Measurements from ENCODE around the gene TTF2. TPM values are rescaled to one million over a fixed set of nuclear protein-coding genes. Genes with fewer than 3 reads are reported as not detected.

TTF2 gene
- total and polyA plus RNA-seq, 7 experiments from 2014 or later: 9.1 to 74.4 (median 32.6) TPM

DNA sequence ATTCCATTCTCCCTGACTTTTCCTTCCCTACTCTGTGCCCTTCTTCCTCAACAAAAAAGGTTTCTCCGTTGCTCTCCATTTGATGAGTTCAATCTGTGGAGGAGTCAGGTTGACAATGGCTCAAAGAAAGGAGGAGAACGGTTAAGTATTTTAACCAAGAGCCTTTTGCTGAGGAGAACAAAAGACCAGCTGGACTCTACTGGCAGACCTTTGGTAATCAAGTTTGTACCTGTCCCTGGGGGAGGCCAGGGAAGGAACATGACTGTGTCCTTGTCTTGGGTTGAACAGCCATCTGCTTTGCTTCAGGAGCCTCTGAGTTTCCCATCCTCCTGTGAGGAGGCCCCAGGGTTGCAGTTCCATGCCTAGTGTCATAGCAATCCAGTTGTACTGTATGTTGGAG is 29.9 kb downstream of the TTF2 start:
- POLR2A ChIA-PET: no interaction called here

DNA sequence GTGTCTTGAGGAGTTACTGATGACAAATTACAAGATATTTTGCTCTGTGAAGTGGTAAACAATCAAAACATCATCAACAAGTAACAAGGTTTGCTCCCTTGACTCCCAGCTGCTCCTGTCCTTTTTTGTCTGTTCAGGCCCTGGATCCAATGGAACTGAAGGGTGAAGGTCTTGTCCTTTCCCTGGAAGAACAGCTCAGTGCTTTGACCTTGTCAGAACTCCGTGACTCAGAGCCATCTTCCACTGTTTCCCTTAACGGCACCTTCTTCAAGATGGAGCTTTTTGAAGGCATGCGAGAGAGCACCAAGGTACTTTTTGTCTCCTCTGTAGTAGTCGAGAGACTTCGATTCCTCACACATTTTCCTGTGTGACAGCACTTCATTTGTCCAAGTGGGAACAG is 32.5 kb downstream of the TTF2 start:
- intact Hi-C loops (cut with micrococcal nuclease): loop anchor here in 1 of 2 donors (10.0 kb wide), 1 partner anchor 62 kb away; no protein-coding TSS in a partner anchor
- Mint-ChIP-seq H3K9me3 (no peaks in the 10 kb centered on the region), H3K4me3 (no peak overlapping the region), H3K27me3 (no peaks in the 10 kb centered on the region), H3K36me3 (peaks cover 29 to 68% (median 49%) of the 10 kb centered on the region in 5 donors), H3K4me1 (peaks cover 0 to 19% (median 2%) of the 10 kb centered on the region in 7 donors), H3K27ac (no peak overlapping the region)
- H3K4me3 ChIP-seq (ENCODE audit: low read length): no peak overlapping the region
- DNase-seq: no peak
- ChIA-PET CTCF (interaction anchor here (1.0 kb wide), 1 partner anchor 36 kb away, joined by 4 read pairs; no protein-coding TSS in a partner anchor), POLR2A (interaction anchor here (1.0 kb wide), 1 partner anchor 111 kb away, joined by 3 read pairs; no protein-coding TSS in a partner anchor)
- H3K36me3 ChIP-seq (ENCODE audit: control insufficient read depth in 2 of 3, insufficient read depth in 3 of 3, low read length in 3 of 3): peaks cover 3 to 57% (median 4%) of the 10 kb centered on the region in 3 experiments
- H3K27me3 ChIP-seq (ENCODE audit: control insufficient read depth in 2 of 2, insufficient read depth in 2 of 2, low read length in 2 of 2): no peaks in the 10 kb centered on the region
- H3K27ac ChIP-seq (ENCODE audit: low read depth, low read length): no peak overlapping the region
- H3K9me3 ChIP-seq (ENCODE audit: control insufficient read depth in 2 of 3, low read length in 3 of 3): no peaks in the 10 kb centered on the region
- ATAC-seq: no peak
- no peaks in the 10 kb centered on the region for H3K4me1 ChIP-seq (ENCODE audit: control insufficient read depth in 2 of 2, insufficient read depth in 2 of 2, low read length in 2 of 2)

More for the DNA sequence above, 29.9 kb downstream of the TTF2 start:
- no peak overlapping the region for H3K27ac ChIP-seq (ENCODE audit: low read depth, low read length)
- no peak overlapping the region for H3K4me3 Mint-ChIP-seq
- no peaks in the 10 kb centered on the region for H3K9me3 Mint-ChIP-seq
- ATAC-seq (no peak), DNase-seq (no peak)
- no peaks in the 10 kb centered on the region for H3K27me3 Mint-ChIP-seq
- intact Hi-C loops (cut with micrococcal nuclease): loop anchor here in 1 of 2 donors (10.0 kb wide), 1 partner anchor 65 kb away; no protein-coding TSS in a partner anchor
- H3K4me3 ChIP-seq (ENCODE audit: low read length): no peak overlapping the region
- no peaks in the 10 kb centered on the region for H3K4me1 ChIP-seq (ENCODE audit: control insufficient read depth in 2 of 2, insufficient read depth in 2 of 2, low read length in 2 of 2)
- peaks cover 3 to 53% (median 4%) of the 10 kb centered on the region in 3 experiments for H3K36me3 ChIP-seq (ENCODE audit: control insufficient read depth in 2 of 3, insufficient read depth in 3 of 3, low read length in 3 of 3)
- no peak overlapping the region for H3K27ac Mint-ChIP-seq
- H3K27me3 ChIP-seq (ENCODE audit: control insufficient read depth in 2 of 2, insufficient read depth in 2 of 2, low read length in 2 of 2): no peaks in the 10 kb centered on the region
- H3K4me1 Mint-ChIP-seq: peaks cover 0 to 19% (median 2%) of the 10 kb centered on the region in 7 donors
- H3K9me3 ChIP-seq (ENCODE audit: control insufficient read depth in 2 of 3, low read length in 3 of 3): no peaks in the 10 kb centered on the region
- peaks cover 19 to 60% (median 46%) of the 10 kb centered on the region in 5 donors for H3K36me3 Mint-ChIP-seq
- CTCF ChIA-PET: interaction anchor here (0.6 kb wide), 1 partner anchor 37 kb away, joined by 3 read pairs; no protein-coding TSS in a partner anchor

DNA sequence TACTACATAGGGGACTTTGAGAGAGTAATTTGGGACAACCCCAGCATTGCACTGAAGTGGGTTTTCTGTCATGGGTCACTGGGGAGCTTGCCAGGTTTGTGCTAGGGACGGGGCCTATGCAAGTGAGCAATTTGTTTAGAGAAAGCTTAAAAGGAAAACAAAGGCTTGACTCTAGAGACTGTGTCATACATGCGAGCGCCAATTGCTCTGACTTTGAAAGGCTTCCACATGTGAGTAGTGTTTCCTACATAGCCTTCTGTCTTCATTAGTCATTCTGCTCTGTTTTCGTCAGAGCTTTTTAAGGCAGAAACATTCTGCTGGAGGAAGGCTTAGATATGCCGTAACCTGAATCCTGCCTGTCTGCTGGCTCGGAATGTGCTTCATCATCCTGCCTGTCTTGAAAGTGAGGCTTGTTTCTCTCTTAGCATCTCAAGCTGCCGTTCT is 33.0 kb downstream of the TTF2 start:
- Mint-ChIP-seq H3K4me3 (no peak overlapping the region), H3K4me1 (peaks cover 0 to 19% (median 2%) of the 10 kb centered on the region in 7 donors), H3K9me3 (no peaks in the 10 kb centered on the region), H3K27ac (no peak overlapping the region), H3K36me3 (peaks cover 29 to 69% (median 47%) of the 10 kb centered on the region in 5 donors), H3K27me3 (no peaks in the 10 kb centered on the region)
- POLR2A ChIA-PET: interaction anchor here (0.6 to 1.0 kb wide), 2 partner anchors 112 to 141 kb away, joined by 3 read pairs; no protein-coding TSS in a partner anchor
- DNase-seq (no peak), ATAC-seq (no peak)
- Histone ChIP-seq H3K4me1 (ENCODE audit: control insufficient read depth in 2 of 2, insufficient read depth in 2 of 2, low read length in 2 of 2) (no peaks in the 10 kb centered on the region), H3K27ac (ENCODE audit: low read depth, low read length) (no peak overlapping the region), H3K27me3 (ENCODE audit: control insufficient read depth in 2 of 2, insufficient read depth in 2 of 2, low read length in 2 of 2) (no peaks in the 10 kb centered on the region), H3K9me3 (ENCODE audit: control insufficient read depth in 2 of 3, low read length in 3 of 3) (no peaks in the 10 kb centered on the region), H3K36me3 (ENCODE audit: control insufficient read depth in 2 of 3, insufficient read depth in 3 of 3, low read length in 3 of 3) (peaks cover 3 to 62% (median 4%) of the 10 kb centered on the region in 3 experiments), H3K4me3 (ENCODE audit: low read length) (no peak overlapping the region)
- CTCF ChIA-PET: interaction anchor here (0.8 kb wide), 1 partner anchor 461 kb away, joined by 3 read pairs; no protein-coding TSS in a partner anchor
- intact Hi-C loops (cut with micrococcal nuclease): loop anchor here in 1 of 2 donors (10.0 kb wide), 1 partner anchor 62 kb away; no protein-coding TSS in a partner anchor

DNA sequence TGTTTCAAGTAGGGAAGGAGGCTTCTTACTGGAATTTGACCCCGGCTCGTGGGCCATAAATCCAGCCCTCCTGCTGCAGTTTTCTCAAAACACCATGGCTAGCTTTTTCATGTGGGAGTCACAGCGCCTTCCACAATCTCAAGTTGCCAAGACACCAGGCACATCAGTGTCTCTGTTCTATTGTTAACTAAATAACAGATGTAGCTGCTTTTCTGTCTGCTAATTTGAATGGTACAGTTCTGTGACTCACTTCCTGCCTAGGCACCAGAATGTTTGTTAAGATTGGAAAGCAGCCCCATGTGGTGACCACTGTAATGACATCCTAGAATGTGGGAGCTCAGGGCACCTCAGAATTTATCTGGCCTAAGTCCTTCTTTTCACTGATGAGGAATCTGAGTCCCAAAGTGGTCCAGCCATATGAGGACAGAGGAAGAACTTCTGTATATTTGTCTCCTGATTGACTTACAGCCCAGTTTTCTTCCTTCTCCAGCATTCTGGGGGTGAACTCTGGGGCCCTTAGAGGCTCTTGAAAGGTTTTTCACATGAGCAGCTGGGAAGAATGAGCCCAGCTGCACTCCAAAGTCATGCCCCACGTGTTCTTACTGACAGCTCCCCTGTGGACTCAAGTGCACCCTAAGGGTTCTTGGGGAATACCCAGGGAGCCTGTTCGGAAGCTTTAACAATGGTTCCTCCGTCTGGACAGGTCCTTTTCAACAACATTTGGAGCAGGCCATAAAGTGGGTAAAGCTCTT is 33.9 kb downstream of the TTF2 start:
- CTCF ChIA-PET: interaction anchor here (0.7 to 1.3 kb wide), 3 partner anchors 34 to 462 kb away, joined by 3 read pairs; no protein-coding TSS in a partner anchor
- H3K36me3 ChIP-seq (ENCODE audit: control insufficient read depth in 2 of 3, insufficient read depth in 3 of 3, low read length in 3 of 3): peaks cover 3 to 63% (median 4%) of the 10 kb centered on the region in 3 experiments
- POLR2A ChIA-PET: no interaction called here
- no peak overlapping the region for H3K4me3 Mint-ChIP-seq
- H3K4me1 ChIP-seq (ENCODE audit: control insufficient read depth in 2 of 2, insufficient read depth in 2 of 2, low read length in 2 of 2): no peaks in the 10 kb centered on the region
- H3K27me3 ChIP-seq (ENCODE audit: control insufficient read depth in 2 of 2, insufficient read depth in 2 of 2, low read length in 2 of 2): no peaks in the 10 kb centered on the region
- DNase-seq: peak in 7 of 9 donors; percentile 2 to 31 (median 14)
- peak overlapping the region in 3 of 9 donors; percentile 7 to 57 (median 12) for H3K27ac Mint-ChIP-seq
- no peaks in the 10 kb centered on the region for H3K9me3 Mint-ChIP-seq
- no peak overlapping the region for H3K4me3 ChIP-seq (ENCODE audit: low read length)
- H3K27me3 Mint-ChIP-seq: no peaks in the 10 kb centered on the region
- H3K27ac ChIP-seq (ENCODE audit: low read depth, low read length): no peak overlapping the region
- intact Hi-C loops (cut with micrococcal nuclease): loop anchor here (1.0 to 10.0 kb wide), 3 partner anchors 24 to 61 kb away; partner anchors contain the start of gene TTF2 (in 1 of the 2)
- H3K4me1 Mint-ChIP-seq: peaks cover 0 to 19% (median 2%) of the 10 kb centered on the region in 7 donors
- peak; percentile 79 for ATAC-seq
- H3K36me3 Mint-ChIP-seq: peaks cover 32 to 71% (median 48%) of the 10 kb centered on the region in 5 donors
- no peaks in the 10 kb centered on the region for H3K9me3 ChIP-seq (ENCODE audit: control insufficient read depth in 2 of 3, low read length in 3 of 3)

DNA sequence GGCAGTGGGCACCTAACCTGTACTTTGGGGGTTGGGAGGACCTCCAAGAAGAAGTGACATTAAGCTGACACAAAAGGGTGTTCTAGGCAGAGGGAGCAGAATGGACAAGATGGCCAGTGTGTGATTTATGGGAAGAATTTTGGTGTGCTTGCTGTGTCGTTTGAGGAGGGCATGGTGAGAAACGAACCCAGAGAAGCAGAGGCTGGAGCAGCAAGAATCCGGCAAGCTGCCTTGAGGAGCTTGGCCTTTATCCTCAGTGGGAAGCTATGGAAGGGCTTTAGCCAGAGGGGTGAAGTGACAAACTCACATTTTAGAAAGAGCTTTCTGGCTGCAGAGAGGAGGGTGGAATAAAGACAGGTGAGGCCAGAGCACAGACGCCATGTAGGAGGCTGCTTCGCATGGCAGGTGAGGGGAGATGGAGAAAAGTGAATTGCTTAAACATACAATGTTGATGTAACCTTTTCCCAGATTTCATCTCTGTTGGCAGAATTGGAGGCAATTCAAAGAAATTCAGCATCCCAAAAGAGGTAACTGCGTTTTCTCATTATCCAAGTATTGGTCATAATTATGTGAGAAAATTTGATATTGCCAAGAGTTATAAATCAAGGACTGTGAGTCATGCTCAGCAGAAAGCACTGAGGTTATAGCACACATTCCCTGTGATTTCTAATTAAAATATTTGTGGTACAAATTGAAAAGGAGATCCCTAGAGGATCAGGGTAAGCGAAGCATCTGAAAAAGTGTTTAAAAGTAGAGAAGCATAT is 34.9 kb downstream of the TTF2 start:
- intact Hi-C loops (cut with micrococcal nuclease): loop anchor here (1.0 to 10.0 kb wide), 3 partner anchors 25 to 60 kb away; partner anchors contain the start of gene TTF2 (in 1 of the 2)
- H3K9me3 Mint-ChIP-seq: no peaks in the 10 kb centered on the region
- ChIA-PET CTCF (interaction anchor here (1.3 kb wide), 1 partner anchor 33 kb away, joined by 3 read pairs; no protein-coding TSS in a partner anchor), POLR2A (no interaction called here)
- Histone ChIP-seq H3K27me3 (ENCODE audit: control insufficient read depth in 2 of 2, insufficient read depth in 2 of 2, low read length in 2 of 2) (no peaks in the 10 kb centered on the region), H3K27ac (ENCODE audit: low read depth, low read length) (no peak overlapping the region), H3K9me3 (ENCODE audit: control insufficient read depth in 2 of 3, low read length in 3 of 3) (no peaks in the 10 kb centered on the region), H3K4me3 (ENCODE audit: low read length) (no peak overlapping the region), H3K36me3 (ENCODE audit: control insufficient read depth in 2 of 3, insufficient read depth in 3 of 3, low read length in 3 of 3) (peaks cover 3 to 67% (median 4%) of the 10 kb centered on the region in 3 experiments), H3K4me1 (ENCODE audit: control insufficient read depth in 2 of 2, insufficient read depth in 2 of 2, low read length in 2 of 2) (no peaks in the 10 kb centered on the region)
- ATAC-seq (no peak), DNase-seq (no peak)
- H3K27ac Mint-ChIP-seq: peak overlapping the region in 2 of 9 donors; percentile 7 to 56
- H3K4me1 Mint-ChIP-seq: peaks cover 0 to 19% (median 0%) of the 10 kb centered on the region in 7 donors
- H3K36me3 Mint-ChIP-seq: peaks cover 30 to 76% (median 49%) of the 10 kb centered on the region in 5 donors
- H3K4me3 Mint-ChIP-seq: no peak overlapping the region
- no peaks in the 10 kb centered on the region for H3K27me3 Mint-ChIP-seq

DNA sequence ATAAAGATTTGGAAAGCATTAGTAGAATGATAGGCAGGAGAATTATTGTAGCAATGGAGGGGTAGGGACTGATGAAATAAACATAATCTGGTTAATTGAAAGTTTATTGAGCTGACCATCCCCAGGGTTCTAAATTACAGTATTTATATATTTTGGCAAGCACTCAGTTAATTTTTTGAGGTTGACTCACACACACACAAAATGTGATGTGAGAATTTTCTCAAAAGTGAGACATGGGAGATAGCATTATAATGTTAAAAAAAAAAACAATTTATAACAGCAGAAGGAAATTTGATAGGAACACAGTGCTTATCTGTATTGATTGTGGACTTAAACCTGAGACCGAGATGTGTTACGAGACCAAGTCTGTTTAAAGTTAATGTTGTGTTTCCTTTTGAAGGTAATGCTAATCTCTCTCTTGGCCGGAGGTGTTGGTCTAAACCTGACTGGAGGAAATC is 36.9 kb downstream of the TTF2 start:
- Histone ChIP-seq H3K27me3 (ENCODE audit: control insufficient read depth in 2 of 2, insufficient read depth in 2 of 2, low read length in 2 of 2) (no peaks in the 10 kb centered on the region), H3K4me3 (ENCODE audit: low read length) (no peak overlapping the region), H3K9me3 (ENCODE audit: control insufficient read depth in 2 of 3, low read length in 3 of 3) (no peaks in the 10 kb centered on the region), H3K4me1 (ENCODE audit: control insufficient read depth in 2 of 2, insufficient read depth in 2 of 2, low read length in 2 of 2) (no peaks in the 10 kb centered on the region), H3K27ac (ENCODE audit: low read depth, low read length) (no peak overlapping the region), H3K36me3 (ENCODE audit: control insufficient read depth in 2 of 3, insufficient read depth in 3 of 3, low read length in 3 of 3) (peaks cover 0 to 67% (median 3%) of the 10 kb centered on the region in 3 experiments)
- ChIA-PET POLR2A (no interaction called here), CTCF (no interaction called here)
- peaks cover 26 to 72% (median 46%) of the 10 kb centered on the region in 5 donors for H3K36me3 Mint-ChIP-seq
- peaks cover 0 to 15% (median 0%) of the 10 kb centered on the region in 7 donors for H3K4me1 Mint-ChIP-seq
- DNase-seq (no peak), ATAC-seq (no peak)
- no peaks in the 10 kb centered on the region for H3K9me3 Mint-ChIP-seq
- H3K27ac Mint-ChIP-seq: peak overlapping the region in 1 of 9 donors; percentile 51
- H3K27me3 Mint-ChIP-seq: no peaks in the 10 kb centered on the region
- H3K4me3 Mint-ChIP-seq: no peak overlapping the region
- intact Hi-C loops (cut with micrococcal nuclease): loop anchor here in 1 of 2 donors (10.0 kb wide), 1 partner anchor 58 kb away; no protein-coding TSS in a partner anchor
